Measurements from ENCODE around the gene SMYD3.

GRCh38 chr1:245933431-245934045 lies 573.5 kb downstream of the SMYD3 start:
- TF ChIP-seq SUZ12 (IDR thresholded peaks at IDR 0.05; ENCODE audit: extremely low read depth, insufficient read depth, insufficient read length) (no peak), ZNF274 (IDR thresholded peaks at IDR 0.05; ENCODE audit: low read depth, low read length) (no peak), YY1 (IDR thresholded peaks at IDR 0.05; ENCODE audit: insufficient read depth, insufficient read length) (no peak)
